HG03354 (cell line): Measurements from ENCODE around the gene DLG2.

Source experiments
- ATAC-seq: cut with Tn5 transposase; IDR thresholded peaks from one replicate; pipeline ENCODE4 v1.9.1; 2021; ENCODE audit warnings: mild to moderate bottlenecking; ENCODE audit not compliant: unreplicated experiment, poor library complexity, severe bottlenecking

The DLG2 gene

DNA sequence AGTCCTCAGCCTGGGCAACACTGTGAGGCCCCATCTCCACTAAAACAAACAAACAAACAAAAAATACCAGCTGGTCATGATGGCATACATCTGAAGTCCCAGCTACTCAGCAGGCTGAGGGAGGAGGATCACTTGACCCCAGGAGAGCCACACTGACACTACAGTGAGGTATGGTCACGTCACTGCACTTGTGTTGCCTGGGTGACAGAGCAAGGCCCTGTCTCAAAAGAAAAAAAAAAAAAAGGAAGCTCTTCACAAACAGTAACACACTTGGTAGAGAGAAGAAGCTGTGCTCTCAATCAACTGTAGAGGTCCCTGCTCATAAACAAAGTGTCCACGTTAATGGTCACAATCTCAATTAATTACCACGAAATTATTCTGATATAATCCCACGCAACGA lies 1939.4 kb downstream of the DLG2 start:
- no peak for ATAC-seq

DNA sequence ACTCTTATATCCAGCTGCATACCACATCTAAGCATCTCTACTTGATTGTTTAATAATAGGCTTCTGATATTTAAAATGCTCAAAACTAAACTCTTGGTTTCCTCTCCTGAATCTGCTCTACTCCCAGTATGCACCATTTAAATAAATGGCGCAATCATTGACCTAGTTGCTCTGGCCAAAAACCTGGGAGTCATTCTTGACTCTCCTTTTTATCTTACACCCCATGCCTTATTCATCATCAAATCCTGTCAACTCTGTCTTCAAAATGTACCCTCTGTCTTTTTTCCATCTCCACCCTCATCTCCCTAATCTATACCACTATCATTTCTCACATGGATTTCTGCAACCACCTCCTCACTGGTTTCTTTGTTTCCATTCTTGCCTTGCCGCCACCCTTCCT lies 1941.4 kb downstream of the DLG2 start:
- ATAC-seq: no peak

DNA sequence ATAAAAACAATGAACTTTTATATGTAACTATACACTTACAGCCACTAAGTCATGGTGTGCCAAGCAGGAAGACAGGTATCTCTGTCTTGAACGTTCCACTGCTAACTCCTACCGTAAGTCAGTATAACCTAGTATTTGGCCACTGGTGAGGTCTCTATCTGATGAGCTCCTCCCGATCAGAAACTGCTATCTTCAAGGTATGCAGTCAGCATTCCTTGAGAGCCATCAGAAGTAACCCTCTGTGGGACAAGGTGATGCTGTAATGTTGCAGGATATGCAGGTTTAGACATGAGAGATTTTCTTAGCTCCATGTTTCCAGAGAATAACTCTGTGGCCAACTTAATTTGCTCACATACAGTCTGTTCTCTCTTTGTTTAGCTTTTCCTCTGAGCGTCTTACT lies 1943.1 kb downstream of the DLG2 start:
- no peak for ATAC-seq

DNA sequence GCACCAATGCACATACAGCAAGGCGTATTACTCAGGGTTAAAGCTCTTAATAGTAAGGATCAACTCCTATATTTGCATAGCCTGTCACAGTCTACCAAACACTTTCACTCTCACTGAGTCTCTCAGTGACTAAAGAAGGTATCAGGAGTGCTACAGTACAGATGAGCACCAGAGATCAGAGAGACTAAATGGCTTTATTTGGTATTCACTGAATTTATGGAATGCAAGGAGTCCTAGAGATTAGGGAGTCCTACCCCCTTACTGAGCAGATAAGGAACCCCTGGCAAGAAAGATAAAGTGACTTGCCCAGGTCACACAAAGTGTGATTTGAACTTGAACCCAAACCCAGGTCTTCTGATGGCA lies 1944.6 kb downstream of the DLG2 start:
- peak; percentile 94 for ATAC-seq

DNA sequence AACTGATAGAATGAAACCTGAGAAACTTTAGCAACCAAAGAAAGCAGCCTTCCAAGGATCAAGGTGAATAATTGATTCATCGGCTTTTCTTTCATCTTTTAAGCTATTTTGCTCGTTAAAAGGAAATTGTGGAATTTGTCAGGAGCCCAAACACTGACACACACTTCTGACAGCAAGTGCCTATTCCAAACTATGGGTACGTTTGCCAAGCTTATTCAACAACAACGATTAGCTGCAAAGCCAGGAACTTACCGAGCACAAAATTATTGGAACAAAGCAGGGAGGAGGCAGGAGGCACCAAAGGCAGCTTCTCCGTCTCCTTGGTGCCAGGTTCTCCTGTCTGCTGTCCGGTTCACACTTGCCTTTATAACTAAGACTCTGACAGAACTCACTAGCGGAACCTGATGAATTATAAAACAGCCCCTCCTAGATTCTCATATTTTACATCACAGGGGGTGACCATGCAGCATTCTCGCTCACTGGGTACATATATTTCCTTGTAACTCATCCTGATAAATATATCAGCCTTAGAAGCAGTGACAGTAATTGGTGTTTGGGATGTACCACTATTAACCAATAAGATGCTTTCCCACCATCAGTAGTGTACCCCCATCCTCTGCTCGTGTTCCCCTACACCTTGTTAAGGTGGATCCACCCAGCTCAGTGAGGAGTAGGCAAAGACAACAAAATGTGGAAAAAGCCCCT lies 1945.1 kb downstream of the DLG2 start:
- no peak for ATAC-seq

DNA sequence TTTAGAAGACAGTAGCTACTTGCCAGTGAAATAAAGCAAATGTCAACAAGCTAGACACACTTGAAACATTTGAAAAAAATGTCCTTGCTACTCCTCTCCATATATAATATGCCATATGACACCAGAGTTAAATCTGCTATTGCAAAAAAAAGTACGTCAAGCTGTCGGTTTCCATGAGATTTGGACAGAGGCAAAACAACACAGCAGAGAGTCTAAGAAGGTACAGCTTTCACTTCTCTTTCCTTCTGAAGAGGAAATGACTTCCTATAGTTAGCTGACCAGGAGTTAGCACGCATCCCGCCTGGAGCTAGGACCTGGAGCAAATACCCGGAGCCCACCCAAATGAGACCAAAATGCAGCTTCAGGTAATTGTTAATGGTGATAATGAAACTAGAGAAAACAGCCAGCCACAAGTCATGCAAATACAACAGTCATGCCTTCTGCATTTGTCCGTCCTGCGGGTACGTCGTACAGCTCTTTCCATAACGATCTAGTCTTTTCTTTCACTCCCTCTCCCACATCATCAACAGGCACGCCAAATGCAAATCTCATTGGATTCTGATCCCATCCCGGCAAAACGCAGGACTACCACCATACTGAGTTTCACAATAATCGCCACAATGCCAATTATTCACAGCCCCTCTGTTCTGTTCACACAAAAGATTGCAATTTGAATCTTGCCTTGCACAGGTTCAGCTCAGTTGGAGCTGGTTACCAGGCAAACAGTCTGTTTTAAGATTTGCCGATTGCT lies 1945.9 kb downstream of the DLG2 start:
- no peak for ATAC-seq

DNA sequence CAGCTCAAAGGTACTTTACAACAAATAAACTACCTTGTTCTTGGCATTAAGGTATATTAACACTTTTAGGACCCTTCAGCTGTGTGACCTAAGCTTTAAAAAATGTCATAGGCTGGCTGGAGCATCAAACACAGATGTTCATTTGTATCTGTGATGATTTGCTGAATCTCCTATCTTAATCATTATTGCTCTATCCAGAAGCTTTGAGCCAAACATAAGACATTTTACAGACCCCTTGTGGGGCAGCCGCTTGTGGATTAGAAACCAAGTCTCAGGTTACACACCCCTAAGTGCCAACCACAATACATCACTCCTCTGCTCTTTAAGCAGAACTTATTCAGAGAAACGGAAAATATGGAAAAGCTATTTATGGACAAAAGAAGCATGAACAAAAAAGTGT lies 1946.8 kb downstream of the DLG2 start:
- ATAC-seq: no peak

DNA sequence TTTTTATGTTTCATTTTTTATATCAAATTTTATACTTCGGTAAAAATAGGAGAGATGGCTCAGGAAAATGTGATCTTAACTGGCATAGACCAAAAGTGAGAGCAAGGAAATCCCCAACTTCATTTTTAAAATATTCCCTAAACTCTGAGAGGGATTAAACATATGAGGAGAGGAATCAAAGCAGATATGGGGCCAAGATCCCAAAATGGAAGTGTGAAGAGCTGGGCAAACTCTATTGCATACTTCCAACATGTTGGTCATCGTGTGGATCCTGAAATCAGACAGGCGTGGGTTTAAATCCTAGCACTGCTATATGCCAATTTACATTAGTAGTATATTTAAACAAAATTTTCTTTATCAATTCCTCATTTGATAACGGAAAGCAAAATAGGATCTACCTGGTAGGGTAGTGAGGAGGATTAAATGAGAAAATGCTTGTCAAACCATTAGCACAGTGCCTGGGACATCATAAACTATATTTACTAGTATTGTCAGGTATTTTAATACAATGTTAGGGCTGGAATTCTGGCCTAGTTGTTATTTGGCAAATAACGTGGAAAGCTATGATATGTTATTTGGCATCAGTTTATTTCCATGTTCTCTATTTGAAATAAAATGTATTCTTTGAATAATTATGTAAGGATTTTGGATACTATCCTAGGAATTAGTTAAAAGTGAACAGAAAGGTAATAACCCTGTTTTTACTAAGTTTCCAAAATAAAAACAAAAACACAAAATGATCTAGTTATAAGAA lies 1948.1 kb downstream of the DLG2 start:
- no peak for ATAC-seq

DNA sequence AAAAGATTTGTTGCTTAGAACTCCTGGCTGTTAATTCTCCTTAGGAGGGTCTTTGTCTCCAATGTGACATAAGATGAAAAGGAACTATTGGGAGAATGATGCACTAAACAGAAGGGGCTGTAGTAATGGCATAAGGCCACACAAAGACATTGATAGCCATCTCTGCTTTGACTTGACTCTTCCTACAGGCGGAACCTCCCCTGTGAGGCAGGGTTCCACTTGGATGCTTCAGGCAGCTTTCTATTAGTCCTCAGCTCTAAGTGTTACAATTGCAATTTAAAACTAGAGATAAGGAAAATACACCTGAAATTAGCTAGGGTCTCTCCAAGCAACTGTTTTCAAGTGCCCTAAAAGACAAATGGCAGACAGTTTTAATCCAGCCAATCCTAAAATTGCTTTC lies 1949.4 kb downstream of the DLG2 start:
- ATAC-seq: no peak

DNA sequence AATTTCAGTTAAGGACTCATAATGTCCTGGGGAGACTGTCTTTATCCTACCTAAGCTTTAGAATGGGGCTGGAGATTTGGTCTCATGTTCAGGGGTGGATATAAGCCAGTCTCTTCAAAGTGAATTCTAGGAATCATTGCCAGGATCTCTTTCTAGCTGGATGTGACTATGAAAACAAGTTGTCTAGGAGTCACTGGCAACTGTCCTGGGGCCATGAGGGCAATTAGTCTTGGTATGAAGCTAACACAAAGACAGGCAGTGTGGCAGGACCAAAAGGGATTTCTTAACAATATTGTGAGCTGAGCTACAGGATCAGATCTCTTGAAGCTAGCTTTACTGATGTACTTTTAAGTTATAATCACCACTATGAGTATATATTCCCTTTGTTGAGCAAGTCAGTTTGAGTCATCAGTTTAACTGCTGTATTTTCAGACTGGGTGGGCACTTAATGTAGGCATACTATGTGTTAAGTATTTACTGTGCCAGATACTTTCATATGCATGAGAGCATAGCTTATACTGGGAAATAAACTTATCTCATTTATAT lies 1951.0 kb downstream of the DLG2 start:
- ATAC-seq: no peak

DNA sequence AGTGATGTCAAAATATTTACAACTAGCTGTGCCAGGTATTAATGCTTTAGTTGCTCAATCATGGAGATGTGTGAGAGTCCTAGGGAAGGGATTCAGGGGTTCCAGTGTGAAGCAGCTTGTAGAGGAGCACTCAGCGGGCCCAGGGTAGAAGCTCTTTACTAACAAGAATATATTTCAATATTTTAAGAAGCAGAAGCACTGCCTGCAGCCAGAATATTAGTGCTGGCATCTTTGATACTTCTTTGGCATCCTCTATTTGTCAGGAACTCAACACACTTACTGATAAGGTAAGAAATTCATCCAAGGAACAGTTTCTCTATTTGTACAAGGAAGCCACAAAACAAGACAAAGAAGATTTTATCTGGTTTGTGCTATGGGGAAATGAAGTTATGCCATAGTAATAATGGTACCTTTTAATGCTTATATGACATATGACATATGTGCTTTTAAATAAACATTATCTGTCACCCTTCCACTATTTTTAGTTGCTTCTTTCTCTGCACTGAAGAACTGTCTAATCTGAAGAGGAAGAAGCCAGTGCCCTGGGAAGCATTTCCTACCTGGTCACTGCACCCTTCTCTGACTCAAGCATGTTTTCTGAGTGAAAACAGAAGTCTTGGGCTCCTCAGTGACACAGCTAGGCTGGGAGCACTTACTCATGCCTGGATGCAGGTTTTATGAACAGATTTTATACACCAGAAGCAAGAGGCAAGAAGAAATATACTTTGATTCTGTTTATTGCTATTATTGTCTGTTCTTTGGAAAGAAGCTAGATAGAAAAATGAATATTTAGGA lies 1952.8 kb downstream of the DLG2 start:
- no peak for ATAC-seq

DNA sequence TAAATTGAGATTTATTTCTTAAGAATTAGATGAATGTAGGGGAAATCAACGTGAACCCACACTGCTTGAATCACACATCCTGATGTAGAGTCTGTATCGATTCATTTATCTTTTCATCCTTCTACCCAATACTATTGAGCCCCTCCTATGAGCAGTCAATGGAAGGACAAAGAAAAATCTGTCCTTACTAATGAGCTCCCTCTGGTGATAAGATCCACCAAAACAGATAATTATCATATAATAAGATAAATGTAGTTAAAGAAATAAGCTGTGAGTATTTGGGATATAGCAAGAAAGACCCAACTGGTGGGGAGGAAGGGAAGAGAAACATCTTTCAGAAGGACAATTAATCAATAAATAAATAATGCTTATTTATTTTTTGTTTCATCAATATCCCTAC lies 1955.9 kb downstream of the DLG2 start:
- ATAC-seq: no peak

DNA sequence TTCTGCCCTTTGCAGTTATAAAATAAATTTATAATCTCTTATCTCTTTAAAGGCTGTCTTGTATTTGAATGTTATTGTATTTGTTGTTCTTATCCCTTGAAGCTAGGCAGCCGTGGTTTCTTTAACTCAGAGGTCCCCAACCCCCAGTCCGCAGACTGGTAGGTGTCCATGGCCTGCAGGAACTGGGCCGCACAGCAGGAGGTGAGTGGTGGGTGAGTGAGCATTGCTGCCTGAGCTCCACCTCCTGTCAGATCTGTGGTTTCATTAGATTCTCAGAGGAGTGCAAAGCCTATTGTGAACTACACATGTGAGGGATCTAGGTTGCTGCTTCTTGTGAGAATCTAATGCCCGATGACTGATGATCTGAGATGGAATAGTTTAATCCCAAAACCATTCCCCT lies 1961.0 kb downstream of the DLG2 start:
- ATAC-seq: no peak

DNA sequence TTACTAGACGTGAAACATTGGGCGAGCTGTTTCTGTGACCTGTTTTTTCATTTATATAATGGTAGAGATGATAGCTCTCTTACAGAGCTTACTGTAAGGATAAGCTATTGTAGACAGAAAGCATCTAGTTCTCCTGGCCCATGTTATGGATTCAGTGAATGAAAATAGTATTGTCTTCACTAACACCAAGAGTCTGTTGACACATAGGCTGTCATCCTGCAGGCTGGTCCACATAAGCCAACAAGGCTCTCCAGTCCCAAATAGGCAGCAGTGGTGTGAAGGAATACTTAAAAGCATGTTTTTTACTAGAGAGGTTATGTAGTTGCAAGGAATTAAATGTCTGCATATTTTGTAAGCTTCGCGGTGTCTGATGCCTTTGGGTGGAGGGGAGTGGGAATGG lies 1963.2 kb downstream of the DLG2 start:
- no peak for ATAC-seq

DNA sequence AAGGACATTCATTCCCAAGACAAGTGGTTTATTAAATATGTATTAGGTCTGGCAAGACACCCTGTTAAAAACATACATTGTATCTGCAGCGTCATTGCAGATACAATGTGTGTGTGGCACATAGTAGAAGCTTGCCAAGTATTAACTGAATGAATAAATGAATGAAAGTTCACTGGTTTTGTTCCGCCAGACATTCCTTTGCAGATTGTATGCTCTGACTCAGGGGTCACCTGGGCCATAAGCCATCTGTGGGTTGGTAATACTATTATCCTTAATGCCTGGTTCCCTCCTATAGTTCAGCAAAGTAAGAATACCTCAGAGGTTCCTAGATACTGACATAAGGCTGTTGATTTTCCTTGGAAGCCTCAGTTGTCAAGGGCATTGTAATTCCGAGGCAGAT lies 1963.7 kb downstream of the DLG2 start:
- no peak for ATAC-seq

DNA sequence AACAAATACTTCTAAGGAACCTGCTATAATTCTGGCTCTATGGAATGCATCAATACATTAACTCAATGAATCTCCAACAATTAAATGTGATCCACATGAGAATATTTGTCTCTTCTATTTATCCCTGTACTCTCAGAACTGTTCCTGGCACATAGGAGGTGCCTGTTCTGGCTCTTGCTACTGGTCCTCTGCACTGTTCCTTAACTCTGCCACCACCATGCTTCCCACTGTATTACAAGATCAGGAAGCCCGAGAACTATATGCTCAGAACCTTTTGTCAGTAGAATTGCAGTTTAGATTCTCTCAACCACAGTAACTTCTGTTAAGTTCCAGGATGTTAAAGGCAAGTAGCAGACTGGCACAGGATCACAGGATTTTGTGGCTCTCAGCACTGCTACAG lies 1964.7 kb downstream of the DLG2 start:
- no peak for ATAC-seq

DNA sequence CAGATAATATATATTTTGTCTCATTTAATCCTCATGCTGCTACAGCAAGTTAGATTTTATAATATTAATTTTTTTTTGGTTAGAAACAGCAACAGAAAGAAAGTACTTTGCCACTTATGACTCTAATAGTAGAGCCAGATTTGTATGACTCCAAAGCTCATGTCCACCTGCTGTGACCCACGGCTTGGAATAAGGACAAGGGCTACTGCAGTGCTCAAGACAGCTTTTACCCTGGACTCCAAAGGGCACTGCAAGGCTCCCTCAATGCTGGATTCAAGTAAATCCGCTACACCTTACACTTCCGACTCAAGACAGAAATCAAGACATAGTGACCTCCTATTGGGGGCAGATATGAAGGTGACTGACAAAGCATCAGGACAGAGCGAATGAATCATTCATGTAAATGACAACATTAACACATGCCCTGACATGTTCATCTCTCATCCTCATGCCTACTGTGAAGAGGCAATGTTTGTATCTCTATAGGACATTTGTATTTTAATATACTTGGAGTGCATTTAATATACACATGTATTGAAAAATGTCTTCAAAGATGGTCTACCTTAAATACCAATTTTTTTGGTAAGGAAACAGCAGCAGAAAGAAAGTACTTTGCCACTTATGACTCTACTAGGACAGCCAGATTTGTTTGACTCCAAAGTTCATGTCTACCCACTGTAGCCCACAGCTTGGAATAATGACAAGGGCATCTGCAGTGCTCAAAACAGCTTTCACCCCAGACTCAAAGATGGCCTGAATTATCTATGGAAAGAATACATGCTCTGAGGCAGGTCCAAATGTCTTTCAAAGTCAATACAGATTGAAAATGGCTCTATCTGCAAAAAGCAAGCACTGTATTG lies 1965.4 kb downstream of the DLG2 start:
- no peak for ATAC-seq

DNA sequence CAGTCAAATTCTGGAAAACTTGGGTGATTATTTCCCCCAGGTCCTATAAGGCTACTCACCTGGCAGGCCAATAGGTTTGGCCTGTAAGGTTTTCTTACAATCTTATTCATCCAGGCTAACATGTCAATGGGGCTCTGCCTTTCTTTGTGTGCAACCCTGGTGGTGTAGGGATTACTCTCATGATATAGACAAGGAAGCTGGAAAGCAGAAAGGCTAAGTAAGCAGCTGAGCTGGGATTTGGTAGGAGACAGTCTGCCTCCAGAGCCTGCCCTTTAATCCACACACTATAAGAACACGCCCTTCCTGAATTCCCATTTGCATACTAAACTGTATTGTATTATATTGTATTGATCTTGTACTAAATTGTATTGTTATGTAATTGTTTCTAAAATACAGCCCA lies 1967.7 kb downstream of the DLG2 start:
- no peak for ATAC-seq

DNA sequence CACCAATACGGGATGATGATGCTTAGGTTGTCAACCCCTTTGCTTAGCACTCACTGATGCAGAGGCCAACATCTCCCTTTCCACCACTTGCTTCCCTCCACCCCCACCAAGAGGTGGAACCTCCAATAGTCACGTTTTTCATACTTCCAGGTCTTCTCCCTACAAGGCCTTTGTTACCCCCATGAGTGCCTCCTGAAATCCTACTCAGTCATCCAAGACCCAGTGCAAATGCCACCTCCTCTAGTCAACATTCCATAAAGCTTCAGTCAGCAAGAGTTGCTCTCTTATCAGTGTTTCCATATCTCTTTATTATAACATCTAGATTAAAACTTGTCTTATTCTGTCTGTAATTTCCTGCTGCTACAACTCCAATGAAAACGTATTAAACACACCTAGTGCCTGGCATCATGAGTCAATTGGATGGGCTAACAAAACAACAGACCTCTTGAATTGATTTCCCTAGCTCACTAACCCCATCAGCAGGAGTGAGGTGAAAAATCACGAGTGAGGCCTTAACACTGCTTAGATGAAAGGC lies 1970.3 kb downstream of the DLG2 start:
- ATAC-seq: no peak
